ENCODE data around the gene CLDN12. TPM values are rescaled to one million over a fixed set of nuclear protein-coding genes. Genes with fewer than 3 reads are reported as not detected.

Gene CLDN12
- total and polyA plus RNA-seq, 2 donors (not counting 1 experiment from before 2014, with no cell fraction given): 1.2 to 14.1 TPM

DNA sequence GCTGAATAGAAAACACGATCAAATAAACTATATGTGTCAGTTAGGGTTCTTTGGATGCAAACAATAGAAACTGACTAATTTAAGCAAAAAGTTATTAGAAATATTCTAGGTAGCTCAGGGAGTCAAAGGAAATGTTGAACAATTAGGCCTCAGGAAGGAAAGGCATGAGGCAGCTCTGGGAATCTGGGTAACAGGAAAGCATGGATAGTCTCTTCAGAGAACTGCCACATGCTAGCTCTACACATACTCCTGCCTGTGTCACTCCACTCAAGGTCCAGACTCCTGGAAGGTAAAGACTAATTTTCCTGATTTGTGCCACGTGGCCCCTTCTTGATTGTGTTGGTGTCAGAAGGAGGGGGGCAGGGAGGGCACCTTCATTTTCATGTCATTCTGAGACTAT is 42.4 kb downstream of the CLDN12 start:
- H3K4me3 ChIP-seq (ENCODE audit: control extremely low read depth in 1 of 5, extremely low read depth in 1 of 5, insufficient read depth in 1 of 5, low read depth in 2 of 5, low read length in 4 of 5): no peak overlapping the region
- no peak for ATAC-seq (ENCODE audit: low read depth)
- no peaks in the 10 kb centered on the region for H3K9me3 ChIP-seq (ENCODE audit: control extremely low read depth in 1 of 3, control insufficient read depth in 2 of 3, insufficient read depth in 1 of 3, low read length in 2 of 3)
- ChIA-PET POLR2A (no interaction called here), CTCF (interaction anchor here (1.6 kb wide), 1 partner anchor 10 kb away, joined by 10 read pairs; no protein-coding TSS in a partner anchor)
- H3K27ac Mint-ChIP-seq: no peak overlapping the region
- intact Hi-C loops (cut with micrococcal nuclease): no loop called here
- no peak overlapping the region for H3K9ac ChIP-seq (ENCODE audit: low read length)
- TF ChIP-seq CTCF (IDR thresholded peaks at IDR 0.05): no peak
- TF ChIP-seq EZH2 (IDR thresholded peaks at IDR 0.05; ENCODE audit: borderline replicate concordance, insufficient read depth, low read depth, low read length, poor library complexity, severe bottlenecking): no peak
- no peak overlapping the region for H3K4me2 ChIP-seq (replicated peaks; ENCODE audit: low read depth, low read length, poor library complexity, severe bottlenecking)
- no peak for DNase-seq
- H3K79me2 ChIP-seq (ENCODE audit: control insufficient read depth, insufficient read depth, low read length): no peaks in the 10 kb centered on the region
- no peaks in the 10 kb centered on the region for H4K20me1 ChIP-seq (ENCODE audit: control insufficient read depth, insufficient read depth, low read length, poor library complexity, severe bottlenecking)
- H3K36me3 ChIP-seq (replicated peaks in 1 of 2; ENCODE audit: control extremely low read depth in 1 of 2, control insufficient read depth in 1 of 2, extremely low read depth in 1 of 2, insufficient read depth in 2 of 2, low read length in 1 of 2): no peaks in the 10 kb centered on the region
- no peak overlapping the region for H3K4me3 Mint-ChIP-seq
- peaks cover 0 to 3% (median 0%) of the 10 kb centered on the region in 4 experiments for H3K27me3 ChIP-seq (replicated peaks in 1 of 4; ENCODE audit: control extremely low read depth in 1 of 4, control insufficient read depth in 3 of 4, insufficient read depth in 4 of 4, low read length in 3 of 4)
- no peaks in the 10 kb centered on the region for H3K9me3 Mint-ChIP-seq (ENCODE audit: insufficient read depth)
- H3K27ac ChIP-seq (ENCODE audit: low read length in 2 of 2): no peak overlapping the region
- H3K27me3 Mint-ChIP-seq: peaks cover 13% of the 10 kb centered on the region
- no peak overlapping the region for H2AFZ ChIP-seq (ENCODE audit: insufficient read depth, low read depth, low read length, poor library complexity, severe bottlenecking)
- H3K4me1 ChIP-seq (ENCODE audit: control insufficient read depth in 2 of 2, insufficient read depth in 2 of 2, low read length in 2 of 2): no peaks in the 10 kb centered on the region
- no peaks in the 10 kb centered on the region for H3K4me1 Mint-ChIP-seq
- 60% methylated on average over 1 of the region's 2 CpGs for WGBS (ENCODE audit: insufficient coverage)

DNA sequence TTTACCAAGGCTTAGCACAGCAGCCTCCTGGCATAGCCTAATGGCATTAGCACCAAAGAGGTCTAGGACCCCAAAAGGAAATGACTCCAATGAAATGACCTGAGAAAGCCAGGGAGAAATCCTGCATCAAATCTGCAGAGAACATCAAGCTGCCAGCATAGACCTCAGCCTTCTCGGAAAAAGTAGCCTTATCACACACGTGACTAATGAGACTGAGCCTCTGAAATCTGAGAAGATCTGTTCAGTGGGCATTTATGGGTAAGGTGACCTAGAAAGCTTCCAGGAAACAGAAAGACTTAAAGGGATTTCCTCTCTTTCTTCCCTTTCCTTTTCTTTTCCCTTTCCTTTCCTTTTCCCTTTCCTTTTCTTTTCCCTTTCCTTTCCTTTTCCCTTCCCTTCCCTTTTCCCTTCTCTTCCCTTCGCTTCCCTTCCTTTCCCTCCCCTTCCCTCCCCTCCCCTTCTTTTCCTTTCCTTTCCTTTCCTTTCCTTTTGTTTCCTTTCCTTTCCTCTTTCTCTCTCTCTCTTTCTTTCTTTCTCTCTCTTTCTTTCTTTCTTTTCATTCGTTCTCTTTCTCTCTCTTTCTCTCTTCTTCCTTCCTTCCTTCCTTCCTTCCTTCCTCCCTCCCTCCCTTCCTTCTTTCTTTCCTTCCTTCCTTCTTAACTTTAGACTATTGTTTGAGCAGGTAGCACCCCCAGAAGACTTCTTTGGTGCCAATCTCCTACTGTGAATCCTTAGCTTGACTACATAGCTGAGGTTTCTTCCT is 43.1 kb downstream of the CLDN12 start:
- H3K36me3 ChIP-seq (replicated peaks in 1 of 2; ENCODE audit: control extremely low read depth in 1 of 2, control insufficient read depth in 1 of 2, extremely low read depth in 1 of 2, insufficient read depth in 2 of 2, low read length in 1 of 2): no peaks in the 10 kb centered on the region
- ChIA-PET POLR2A (no interaction called here), CTCF (interaction anchor here (1.5 to 1.6 kb wide), 3 partner anchors 9 to 19 kb away, joined by 3 to 4 read pairs (median 3); no protein-coding TSS in a partner anchor)
- TF ChIP-seq EZH2 (IDR thresholded peaks at IDR 0.05; ENCODE audit: borderline replicate concordance, insufficient read depth, low read depth, low read length, poor library complexity, severe bottlenecking) (no peak), CTCF (IDR thresholded peaks at IDR 0.05) (no peak)
- H3K27ac Mint-ChIP-seq: no peak overlapping the region
- H3K4me2 ChIP-seq (replicated peaks; ENCODE audit: low read depth, low read length, poor library complexity, severe bottlenecking): no peak overlapping the region
- H3K4me1 Mint-ChIP-seq: no peaks in the 10 kb centered on the region
- H3K79me2 ChIP-seq (ENCODE audit: control insufficient read depth, insufficient read depth, low read length): no peaks in the 10 kb centered on the region
- DNase-seq (no peak), ATAC-seq (ENCODE audit: low read depth) (no peak)
- peaks cover 13% of the 10 kb centered on the region for H3K27me3 Mint-ChIP-seq
- intact Hi-C loops (cut with micrococcal nuclease): no loop called here
- H3K9me3 ChIP-seq (ENCODE audit: control extremely low read depth in 1 of 3, control insufficient read depth in 2 of 3, insufficient read depth in 1 of 3, low read length in 2 of 3): no peaks in the 10 kb centered on the region
- peaks cover 0 to 3% (median 0%) of the 10 kb centered on the region in 4 experiments for H3K27me3 ChIP-seq (replicated peaks in 1 of 4; ENCODE audit: control extremely low read depth in 1 of 4, control insufficient read depth in 3 of 4, insufficient read depth in 4 of 4, low read length in 3 of 4)
- 76% methylated on average over 2 of the region's 4 CpGs for WGBS (ENCODE audit: insufficient coverage)
- no peaks in the 10 kb centered on the region for H3K4me1 ChIP-seq (ENCODE audit: control insufficient read depth in 2 of 2, insufficient read depth in 2 of 2, low read length in 2 of 2)
- no peak overlapping the region for H3K9ac ChIP-seq (ENCODE audit: low read length)
- no peaks in the 10 kb centered on the region for H3K9me3 Mint-ChIP-seq (ENCODE audit: insufficient read depth)
- H3K27ac ChIP-seq (ENCODE audit: low read length in 2 of 2): no peak overlapping the region
- H2AFZ ChIP-seq (ENCODE audit: insufficient read depth, low read depth, low read length, poor library complexity, severe bottlenecking): no peak overlapping the region
- no peaks in the 10 kb centered on the region for H4K20me1 ChIP-seq (ENCODE audit: control insufficient read depth, insufficient read depth, low read length, poor library complexity, severe bottlenecking)
- H3K4me3 ChIP-seq (ENCODE audit: control extremely low read depth in 1 of 5, extremely low read depth in 1 of 5, insufficient read depth in 1 of 5, low read depth in 2 of 5, low read length in 4 of 5): no peak overlapping the region
- H3K4me3 Mint-ChIP-seq: no peak overlapping the region
